Epithelial cell of esophagus (primary cell): ENCODE data around the gene FOXO4.
A peak's percentile ranks its signal among the peaks of the same experiment; 100 is the strongest.
"Not testable (repeated sequence)": the region's sequence is repeated elsewhere in the genome, so short reads cannot be mapped to it uniquely, and the experiment has no call there.

Experiments
- DNase-seq: peaks from one replicate; pipeline ENCODE4 v3.0.0; 2010; ENCODE audit warnings: low read depth
- H3K4me3 ChIP-seq: 2 replicates; pipeline ENCODE4 v1.5.1; 2011; ENCODE audit warnings: mild to moderate bottlenecking, low read length, control low read depth
- CTCF ChIP-seq: IDR thresholded peaks from 2 replicates; pipeline ENCODE4 v1.5.1; 2011; ENCODE audit warnings: low read depth, mild to moderate bottlenecking, low read length, control low read depth, inconsistent platforms; ENCODE audit not compliant: insufficient read depth; ENCODE audit errors: missing control alignments

FOXO4 gene

GRCh38 chrX:71095555-71095980, at the start of gene FOXO4:
Gene FOXO4 (plus strand): TSS chrX:71095851. CDS start chrX:71096529, 678 bp downstream.
- DNase-seq: peak; percentile 83
- peak within 1 kb of the TSS; percentile 62 for H3K4me3 ChIP-seq
- no peak for TF ChIP-seq CTCF

GRCh38 chrX:71047891-71048290, 47.8 kb upstream of the FOXO4 start:
- DNase-seq, H3K4me3 ChIP-seq: not testable (repeated sequence)

GRCh38 chrX:71052721-71053120, 42.9 kb upstream of the FOXO4 start:
- TF ChIP-seq CTCF: no peak
- DNase-seq: no peak
- H3K4me3 ChIP-seq: no peak overlapping the region

- peak; percentile 2 for DNase-seq
- no peak overlapping the region for H3K4me3 ChIP-seq
- TF ChIP-seq CTCF: no peak
These were observed 42.4 kb upstream of the FOXO4 start for GRCh38 chrX:71053217-71053621.

GRCh38 chrX:71056867-71057266, 38.8 kb upstream of the FOXO4 start:
- no peak for TF ChIP-seq CTCF
- no peak for DNase-seq
- no peak overlapping the region for H3K4me3 ChIP-seq

GRCh38 chrX:71057848-71058530, 37.7 kb upstream of the FOXO4 start:
- H3K4me3 ChIP-seq: no peak overlapping the region
- no peak for TF ChIP-seq CTCF
- no peak for DNase-seq

GRCh38 chrX:71060127-71060526, 35.5 kb upstream of the FOXO4 start:
- TF ChIP-seq CTCF: no peak
- DNase-seq: no peak
- H3K4me3 ChIP-seq: no peak overlapping the region
